ENCODE measurements around the gene RYR3.

GRCh38 chr15:33737687-33738601 is 427.2 kb downstream of the RYR3 start:
- TF ChIP-seq CTCF (IDR thresholded peaks at IDR 0.05; ENCODE audit: low read depth, low read length): peak; percentile 91
- no peak for TF ChIP-seq EZH2phosphoT487 (IDR thresholded peaks at IDR 0.05; ENCODE audit: low read depth)

All from OCI-LY3 (cell line).